Measurements from ENCODE around the gene MAGT1.

The MAGT1 gene

DNA sequence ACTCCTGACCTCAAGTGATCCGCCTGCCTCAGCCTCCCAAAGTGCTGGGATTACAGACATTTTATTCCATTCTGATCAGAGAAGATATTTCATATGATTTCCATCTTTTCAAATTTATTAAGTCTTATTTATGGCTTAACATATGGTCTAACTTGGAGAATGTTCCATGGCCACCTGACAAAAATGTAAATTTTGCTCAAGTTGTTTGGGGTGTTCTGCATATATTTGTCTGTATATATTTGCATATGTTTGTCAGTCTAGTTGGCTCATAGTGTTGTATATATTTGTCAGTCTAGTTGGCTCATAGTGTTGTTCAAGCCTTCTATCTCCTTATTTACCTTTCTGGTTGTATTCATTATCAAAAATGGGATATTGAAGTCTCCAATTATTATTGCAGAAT, 93.0 kb downstream of the MAGT1 start:
- H3K9me3 ChIP-seq (replicated peaks; ENCODE audit: insufficient read depth, low read length) = no peaks in the 10 kb centered on the region
- no peak overlapping the region for H3K4me2 ChIP-seq (ENCODE audit: low read depth, low read length)
- H3K4me3 ChIP-seq (ENCODE audit: low read length) = no peak overlapping the region
- H3K27ac ChIP-seq (ENCODE audit: low read length) = no peak overlapping the region
- no peaks in the 10 kb centered on the region for H3K4me1 ChIP-seq (ENCODE audit: low read length)
- no peak for DNase-seq
- no peaks in the 10 kb centered on the region for H3K36me3 ChIP-seq (replicated peaks; ENCODE audit: insufficient read depth, low read length)
- no peaks in the 10 kb centered on the region for H3K79me2 ChIP-seq (ENCODE audit: low read length)
- TF ChIP-seq EZH2phosphoT487 (IDR thresholded peaks at IDR 0.05; ENCODE audit: low read length) = no peak
- no peak for TF ChIP-seq EZH2 (optimal IDR thresholded peaks at IDR 0.05; ENCODE audit: low read depth, low read length)
- TF ChIP-seq, protein P1, sequence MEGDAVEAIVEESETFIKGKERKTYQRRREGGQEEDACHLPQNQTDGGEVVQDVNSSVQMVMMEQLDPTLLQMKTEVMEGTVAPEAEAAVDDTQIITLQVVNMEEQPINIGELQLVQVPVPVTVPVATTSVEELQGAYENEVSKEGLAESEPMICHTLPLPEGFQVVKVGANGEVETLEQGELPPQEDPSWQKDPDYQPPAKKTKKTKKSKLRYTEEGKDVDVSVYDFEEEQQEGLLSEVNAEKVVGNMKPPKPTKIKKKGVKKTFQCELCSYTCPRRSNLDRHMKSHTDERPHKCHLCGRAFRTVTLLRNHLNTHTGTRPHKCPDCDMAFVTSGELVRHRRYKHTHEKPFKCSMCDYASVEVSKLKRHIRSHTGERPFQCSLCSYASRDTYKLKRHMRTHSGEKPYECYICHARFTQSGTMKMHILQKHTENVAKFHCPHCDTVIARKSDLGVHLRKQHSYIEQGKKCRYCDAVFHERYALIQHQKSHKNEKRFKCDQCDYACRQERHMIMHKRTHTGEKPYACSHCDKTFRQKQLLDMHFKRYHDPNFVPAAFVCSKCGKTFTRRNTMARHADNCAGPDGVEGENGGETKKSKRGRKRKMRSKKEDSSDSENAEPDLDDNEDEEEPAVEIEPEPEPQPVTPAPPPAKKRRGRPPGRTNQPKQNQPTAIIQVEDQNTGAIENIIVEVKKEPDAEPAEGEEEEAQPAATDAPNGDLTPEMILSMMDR (IDR thresholded peaks at IDR 0.05; ENCODE audit: low read length) = no peak
- H3K27me3 ChIP-seq (replicated peaks; ENCODE audit: insufficient read depth, low read length) = no peaks in the 10 kb centered on the region
- H2AFZ ChIP-seq (ENCODE audit: low read length) = no peak overlapping the region
- no peak overlapping the region for H3K9ac ChIP-seq (ENCODE audit: low read length)
- no peaks in the 10 kb centered on the region for H3F3A ChIP-seq (ENCODE audit: insufficient read depth, low read length)
- no peaks in the 10 kb centered on the region for H4K20me1 ChIP-seq (ENCODE audit: insufficient read depth, low read length)
- H3K9me2 ChIP-seq (replicated peaks; ENCODE audit: insufficient read depth, low read length) = no peaks in the 10 kb centered on the region

DNA sequence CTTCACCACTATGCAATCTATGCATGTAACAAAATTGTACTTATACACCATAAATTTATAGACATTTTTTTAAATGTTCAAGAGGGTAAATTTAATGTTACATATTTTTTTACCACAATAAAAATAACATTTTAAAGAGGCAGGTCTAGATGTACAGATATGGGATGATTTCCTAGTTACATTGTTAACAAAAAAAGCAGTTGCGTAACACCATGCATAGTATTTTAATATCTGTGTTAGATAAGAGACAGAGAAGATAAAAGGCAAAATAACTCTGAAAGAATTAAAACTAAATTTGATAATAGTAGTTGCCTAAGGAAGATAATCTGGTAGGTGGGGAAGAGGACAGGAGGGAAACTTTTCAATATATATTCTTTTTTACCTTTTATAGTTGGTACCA, 100.1 kb downstream of the MAGT1 start:
- no peak overlapping the region for H3K4me3 ChIP-seq (ENCODE audit: low read length)
- TF ChIP-seq EZH2 (optimal IDR thresholded peaks at IDR 0.05; ENCODE audit: low read depth, low read length) = no peak
- TF ChIP-seq EZH2phosphoT487 (IDR thresholded peaks at IDR 0.05; ENCODE audit: low read length) = no peak
- TF ChIP-seq, protein P1 (IDR thresholded peaks at IDR 0.05; ENCODE audit: low read length) = no peak

DNA sequence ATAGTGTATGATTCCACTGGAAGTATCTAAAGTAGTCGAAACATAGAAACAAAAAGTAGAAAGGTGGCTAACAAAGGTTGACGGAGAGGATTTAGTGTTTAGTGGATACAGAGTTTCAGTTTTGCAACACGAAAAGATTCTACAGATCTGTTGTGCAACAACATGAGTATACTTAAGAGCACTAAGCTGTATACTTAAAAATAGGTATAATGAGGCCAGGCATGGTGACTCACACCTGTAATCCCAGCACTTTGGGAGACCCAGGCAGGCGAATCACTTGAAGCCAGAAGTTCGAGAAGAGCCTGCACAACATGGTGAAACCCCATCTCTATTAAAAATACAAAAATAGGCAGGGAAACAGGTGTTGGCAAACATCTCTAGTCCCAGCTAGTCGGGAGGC, 101.3 kb downstream of the MAGT1 start:
- no peaks in the 10 kb centered on the region for H3K9me2 ChIP-seq (replicated peaks; ENCODE audit: insufficient read depth, low read length)
- H3K79me2 ChIP-seq (ENCODE audit: low read length) = no peaks in the 10 kb centered on the region
- H3K4me2 ChIP-seq (ENCODE audit: low read depth, low read length) = no peak overlapping the region
- no peaks in the 10 kb centered on the region for H3K9me3 ChIP-seq (replicated peaks; ENCODE audit: insufficient read depth, low read length)
- no peaks in the 10 kb centered on the region for H3F3A ChIP-seq (ENCODE audit: insufficient read depth, low read length)
- H3K27me3 ChIP-seq (replicated peaks; ENCODE audit: insufficient read depth, low read length) = no peaks in the 10 kb centered on the region
- no peak overlapping the region for H3K9ac ChIP-seq (ENCODE audit: low read length)
- no peak overlapping the region for H3K4me3 ChIP-seq (ENCODE audit: low read length)
- no peaks in the 10 kb centered on the region for H3K36me3 ChIP-seq (replicated peaks; ENCODE audit: insufficient read depth, low read length)
- H3K4me1 ChIP-seq (ENCODE audit: low read length) = no peaks in the 10 kb centered on the region
- H3K27ac ChIP-seq (ENCODE audit: low read length) = no peak overlapping the region
- no peak overlapping the region for H2AFZ ChIP-seq (ENCODE audit: low read length)
- no peaks in the 10 kb centered on the region for H4K20me1 ChIP-seq (ENCODE audit: insufficient read depth, low read length)
- no peak for DNase-seq
- TF ChIP-seq EZH2 (optimal IDR thresholded peaks at IDR 0.05; ENCODE audit: low read depth, low read length) (no peak), EZH2phosphoT487 (IDR thresholded peaks at IDR 0.05; ENCODE audit: low read length) (no peak)
- TF ChIP-seq, protein P1 (IDR thresholded peaks at IDR 0.05; ENCODE audit: low read length) = no peak

More for the DNA sequence above, 100.1 kb downstream of the MAGT1 start:
- Histone ChIP-seq H2AFZ (ENCODE audit: low read length) (no peak overlapping the region), H3K4me1 (ENCODE audit: low read length) (no peaks in the 10 kb centered on the region), H3K9me2 (replicated peaks; ENCODE audit: insufficient read depth, low read length) (no peaks in the 10 kb centered on the region), H3K9me3 (replicated peaks; ENCODE audit: insufficient read depth, low read length) (no peaks in the 10 kb centered on the region), H3K4me2 (ENCODE audit: low read depth, low read length) (no peak overlapping the region), H3K79me2 (ENCODE audit: low read length) (no peaks in the 10 kb centered on the region), H3K9ac (ENCODE audit: low read length) (no peak overlapping the region), H3K27me3 (replicated peaks; ENCODE audit: insufficient read depth, low read length) (no peaks in the 10 kb centered on the region), H4K20me1 (ENCODE audit: insufficient read depth, low read length) (no peaks in the 10 kb centered on the region), H3F3A (ENCODE audit: insufficient read depth, low read length) (no peaks in the 10 kb centered on the region), H3K36me3 (replicated peaks; ENCODE audit: insufficient read depth, low read length) (no peaks in the 10 kb centered on the region), H3K27ac (ENCODE audit: low read length) (no peak overlapping the region)
- no peak for DNase-seq

Data from MM.1S (cell line).